K562 (cell line): Measurements from ENCODE around the gene ANKH. TPM values are rescaled to one million over a fixed set of nuclear protein-coding genes. Genes with fewer than 3 reads are reported as not detected.

ENCODE experiments used
- ATAC-seq: fragments of 200-7000 bp; cut with Tn5 transposase; 3 replicates; pipeline ENCODE4 v1.9.1; 2020; ENCODE audit warnings: moderate library complexity
- BruUV-seq: library from RNA; stranded (reverse); fragments of 400-500 nt; replicated peaks from 2 replicates; lab custom pipeline; 2021; lab: Mats Ljungman, UMichigan
- CTCF ChIA-PET: fragments of 300-600 bp; formaldehyde crosslinking; extraction: SDS; loops from one replicate; lab custom pipeline; 2021; ENCODE audit warnings: low intra/inter-chr PET ratio; lab: Yijun Ruan, JAX
- POLR2A ChIA-PET: fragments of 300-600, 350-650 bp; sonication (Branson Sonifier 250); formaldehyde crosslinking; extraction: SDS; loops from one replicate; lab custom pipeline; 2021; ENCODE audit warnings: antibody characterized with exemption, inconsistent platforms; lab: Yijun Ruan, JAX
- DNase-seq, 4 experiments: peaks; one replicate each; pipeline versions ENCODE4 v3.0.0 to v3.0.0-alpha.2; 2011 to 2018; ENCODE audit warnings: low spot score in 3 of 4, mixed read lengths in 3 of 4; ENCODE audit errors: extremely low read depth in 1 of 4
- FAIRE-seq: peaks from 2 replicates; lab custom pipeline; 2011; peaks lifted over from hg19 to GRCh38; lab: Jason Lieb, UNC
- H2AFZ ChIP-seq: 2 replicates; pipeline ENCODE4 v1.6.0; 2011; ENCODE audit warnings: low read depth, low read length, control low read depth, inconsistent platforms
- H3K27ac ChIP-seq: fragments of 200-600 bp; 3 replicates; pipeline ENCODE4 v1.8.0; 2011; ENCODE audit warnings: low read depth, mild to moderate bottlenecking, control low read depth, inconsistent platforms, low read length, moderate library complexity, mixed read lengths; ENCODE audit errors: extremely low read depth
- H3K27me3 ChIP-seq, 2 experiments: fragments of 300-600 bp in 1 of 2; 2 replicates in 1 of 2; 3 replicates in 1 of 2; pipeline versions ENCODE4 v1.6.0 to v1.8.0; 2011; ENCODE audit warnings: inconsistent platforms in 2 of 2, low read length in 2 of 2, mild to moderate bottlenecking in 1 of 2, mixed read lengths in 1 of 2, moderate library complexity in 1 of 2; ENCODE audit not compliant: control insufficient read depth in 2 of 2, insufficient read depth in 2 of 2
- H3K36me3 ChIP-seq: fragments of 300-600 bp; 3 replicates; pipeline ENCODE4 v1.8.0; 2011; ENCODE audit warnings: mild to moderate bottlenecking, low read length, inconsistent platforms; ENCODE audit not compliant: control insufficient read depth, insufficient read depth
- H3K4me1 ChIP-seq, 2 experiments: fragments of 200-600 bp in 1 of 2; replicated peaks in 1 of 2; 2 replicates in 1 of 2; 3 replicates in 1 of 2; pipeline versions ENCODE4 v1.5.1 to v1.8.0; 2011; ENCODE audit warnings: inconsistent platforms in 2 of 2, low read length in 2 of 2, mild to moderate bottlenecking in 1 of 2, mixed read lengths in 1 of 2, moderate library complexity in 1 of 2; ENCODE audit not compliant: control insufficient read depth in 2 of 2, insufficient read depth in 2 of 2
- H3K4me2 ChIP-seq: 2 replicates; pipeline ENCODE4 v1.6.1; 2011; ENCODE audit warnings: low read length, control low read depth, inconsistent platforms, mixed read lengths; ENCODE audit not compliant: insufficient read depth
- H3K4me3 ChIP-seq: fragments of 200-600 bp; sonication (generic), shearing (Covaris generic); 2 replicates; pipeline ENCODE4 v1.5.1; 2016; ENCODE audit warnings: control low read depth, inconsistent platforms
- H3K79me2 ChIP-seq: fragments of 200-600 bp; 3 replicates; pipeline ENCODE4 v1.8.0; 2011; ENCODE audit warnings: low read length, inconsistent platforms; ENCODE audit not compliant: control insufficient read depth, insufficient read depth
- H3K9ac ChIP-seq, 2 experiments: 2 replicates each; pipeline versions ENCODE4 v1.6.0 to v1.6.1; 2011; ENCODE audit warnings: low read depth in 2 of 2, low read length in 2 of 2, control low read depth in 1 of 2, inconsistent platforms in 1 of 2, mild to moderate bottlenecking in 1 of 2, mixed read lengths in 1 of 2; ENCODE audit not compliant: insufficient read depth in 1 of 2
- H3K9me1 ChIP-seq: one replicate; pipeline ENCODE4 v1.6.0; 2011; ENCODE audit warnings: inconsistent platforms, mild to moderate bottlenecking, low read length, moderate library complexity; ENCODE audit not compliant: control insufficient read depth, insufficient read depth
- H3K9me3 ChIP-seq: replicated peaks from 2 replicates; pipeline ENCODE4 v1.5.1; 2011; ENCODE audit warnings: low read depth, low read length, inconsistent platforms; ENCODE audit not compliant: control insufficient read depth, insufficient read depth
- H4K20me1 ChIP-seq: replicated peaks from 2 replicates; pipeline ENCODE4 v1.6.1; 2011; ENCODE audit warnings: low read length, inconsistent platforms, mixed read lengths; ENCODE audit not compliant: control insufficient read depth, insufficient read depth
- ATF7 ChIP-seq: fragments of 450-650 bp; IDR thresholded peaks from 2 replicates; pipeline ENCODE4 v1.7.1; 2014; ENCODE audit warnings: mild to moderate bottlenecking, moderate library complexity
- BCOR ChIP-seq: fragments of 450-650 bp; IDR thresholded peaks from 2 replicates; pipeline ENCODE4 v1.6.1; 2016
- CCNT2 ChIP-seq: IDR thresholded peaks from 2 replicates; pipeline ENCODE4 v1.6.1; 2011; ENCODE audit warnings: borderline replicate concordance, low read depth, mild to moderate bottlenecking, moderate library complexity, mixed read lengths, low read length; ENCODE audit not compliant: insufficient read length; ENCODE audit errors: extremely low read depth
- MEF2A ChIP-seq: IDR thresholded peaks from 2 replicates; pipeline ENCODE4 v1.6.1; 2011; ENCODE audit warnings: low read depth, mild to moderate bottlenecking, low read length, moderate library complexity; ENCODE audit not compliant: control insufficient read depth
- NBN ChIP-seq: fragments of 450-650 bp; IDR thresholded peaks from 2 replicates; pipeline ENCODE4 v1.6.1; 2016; ENCODE audit warnings: low read depth, mild to moderate bottlenecking
- NFE2 ChIP-seq: IDR thresholded peaks from 2 replicates; pipeline ENCODE4 v1.6.1; 2014; ENCODE audit warnings: antibody characterized with exemption, low read depth
- NR4A1 ChIP-seq, 2 experiments: fragments of 250-450 bp in 1 of 2; fragments of 450-650 bp in 1 of 2; sonication (Bioruptor Pico) in 1 of 2; IDR thresholded peaks; 2 replicates each; pipeline versions ENCODE4 v1.4.0 to v1.6.1; 2016 to 2020; ENCODE audit warnings: mild to moderate bottlenecking in 2 of 2, missing compliant biosample characterization in 1 of 2, missing genetic modification characterization in 1 of 2, moderate library complexity in 1 of 2
- PURB ChIP-seq: sonication (generic); formaldehyde crosslinking; IDR thresholded peaks from 2 replicates; pipeline ENCODE4 v1.9.0; 2021; ENCODE audit warnings: low read depth, mild to moderate bottlenecking, missing genetic modification reagents
- ZBED1 ChIP-seq: IDR thresholded peaks from 2 replicates; pipeline ENCODE4 v1.6.1; 2014
- ZBTB8A ChIP-seq: fragments of 450-650 bp; IDR thresholded peaks from 2 replicates; pipeline ENCODE4 v1.6.1; 2018; ENCODE audit warnings: mild to moderate bottlenecking, moderate library complexity; ENCODE audit not compliant: partially characterized antibody
- ZNF512 ChIP-seq: IDR thresholded peaks from 2 replicates; pipeline ENCODE4 v1.6.1; 2016; ENCODE audit warnings: missing genetic modification characterization, missing compliant biosample characterization
- WGBS: fragments of 100-300 bp; shearing (Covaris generic); methylation state at CpG from one replicate; pipeline ENCODE4 v1.1.6; 2016; ENCODE audit warnings: low coverage, mixed read lengths; ENCODE audit not compliant: insufficient coverage; ENCODE audit errors: missing lambda C conversion rate; 5-methylcytosine and 5-hydroxymethylcytosine counted together
- in situ Hi-C: fragments of 300-500 bp; cut with MboI; formaldehyde crosslinking; loops from 4 replicates; pipeline ENCODE4 v1.15.0; 2018; ENCODE audit warnings: inconsistent platforms, mixed read lengths
- intact Hi-C: fragments of 100-400 bp; cut with micrococcal nuclease; formaldehyde crosslinking; loops from 2 replicates; pipeline ENCODE4 v1.14.2; 2022
- polyA plus RNA-seq, 8 experiments: library from polyadenylated mRNA; depleted of rRNA in 4 of 8; stranded (reverse) in 5 of 8; unstranded in 3 of 8; fragments of >200 nt; fragmentation: Nextera tagmentation in 2 of 8; fragmentation: Illumina TruSeq in 1 of 8; extraction: Ambion mirVana in 2 of 8; extraction: Trizol in 1 of 8; gene quantifications; 2 replicates each; pipeline versions ENCODE4 v1.2.1 to v1.2.3, GENCODE V29; 2011 to 2014; ENCODE audit warnings: inconsistent platforms in 1 of 8, missing spikeins in 1 of 8
- total RNA-seq, 7 experiments: library from RNA; depleted of rRNA in 6 of 7; stranded (reverse); fragments of >200 nt in 6 of 7; fragmentation: Illumina TruSeq in 2 of 7; extraction: Trizol in 2 of 7; gene quantifications; 2 replicates each; pipeline versions ENCODE4 v1.2.1 to v1.2.3, GENCODE V29; 2011 to 2021; ENCODE audit warnings: low replicate concordance in 1 of 7
- TF ChIP-seq, protein P1 (sequence below): sonication (generic); formaldehyde crosslinking; IDR thresholded peaks from 2 replicates; pipeline ENCODE4 v1.8.0; 2022; ENCODE audit warnings: mild to moderate bottlenecking, missing genetic modification reagents

Gene ANKH
- total and polyA plus RNA-seq, 9 of the 15 experiments (the other 6 are each of a cell fraction or from before 2014, with no cell fraction given): 0.79 to 12.2 (median 4.5) TPM

GRCh38 chr5:14665101-14665822 lies 206.3 kb downstream of the ANKH start (continued):
- TF ChIP-seq MEF2A: no peak
- TF ChIP-seq, all 486 proteins: peak for 10

DNA sequence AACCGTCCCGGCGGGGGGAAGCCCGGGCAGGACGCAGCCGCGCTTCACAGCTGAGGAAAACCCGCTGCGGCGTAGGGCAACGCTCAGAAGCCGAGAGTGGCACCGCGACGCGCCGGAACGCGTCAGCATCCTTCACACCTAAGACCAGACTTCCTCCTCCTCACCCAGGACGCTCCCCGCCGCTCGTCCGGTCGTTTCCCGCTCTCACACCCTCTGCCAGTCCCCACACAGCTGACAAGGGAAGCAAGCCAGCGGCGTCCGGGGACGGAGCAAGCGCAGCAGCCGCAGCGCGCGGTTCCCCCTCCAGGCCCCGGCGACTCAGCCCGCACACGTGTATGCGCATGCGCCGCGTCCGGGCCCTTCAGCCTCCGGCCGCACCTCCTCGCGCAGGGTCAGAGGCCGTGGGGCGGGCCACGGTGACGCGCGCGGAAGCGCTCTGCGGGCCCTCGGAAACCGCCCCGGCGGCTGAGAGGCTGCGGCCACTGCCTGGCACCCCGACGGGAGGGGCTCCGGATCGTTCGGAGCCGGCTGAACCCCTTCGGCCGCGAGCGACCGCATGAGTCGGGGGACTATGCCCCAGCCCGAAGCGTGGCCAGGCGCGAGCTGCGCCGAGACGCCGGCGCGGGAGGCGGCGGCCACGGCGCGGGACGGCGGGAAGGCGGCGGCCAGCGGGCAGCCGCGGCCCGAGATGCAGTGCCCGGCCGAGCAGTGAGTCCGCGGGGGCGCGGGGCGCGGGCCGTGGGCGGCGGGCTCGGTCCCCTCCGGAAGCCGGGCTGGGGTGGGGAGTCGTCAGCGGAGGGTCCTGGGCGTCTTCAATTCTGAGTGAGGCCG lies 207.1 kb downstream of the ANKH start, which contains the start of gene OTULIN:
Gene OTULIN, plus strand, starts transcription at position 449 of the 831 bp plus-strand sequence. Its CDS starts 108 bp downstream, at position 557.
- peak within 1 kb of the TSS; percentile 99 for H2AFZ ChIP-seq
- peaks cover 9% of the 10 kb centered on the region; the same call in 1 of the 2 replicates for H4K20me1 ChIP-seq
- intact Hi-C loops (no loop called here), in situ Hi-C loops (loop anchor here (10.0 kb wide), 1 partner anchor 660 kb away; no protein-coding TSS in a partner anchor)
- peaks cover 60% of the 10 kb centered on the region for H3K79me2 ChIP-seq
- H3K4me3 ChIP-seq: peak within 1 kb of the TSS; percentile 78
- DNase-seq: peak; percentile 95 to 99 (median 98)
- under 1% methylated on average over 89 of the region's 115 CpGs for WGBS
- ATAC-seq: peak; percentile 94
- H3K27me3 ChIP-seq: no peaks in the 10 kb centered on the region
- CTCF ChIA-PET: no interaction called here
- BruUV-seq: no TSS peak
- no peaks in the 10 kb centered on the region for H3K9me1 ChIP-seq
- H3K9me3 ChIP-seq: no peaks in the 10 kb centered on the region
- peak; percentile 37 for FAIRE-seq
- peak within 1 kb of the TSS; percentile 79 for H3K4me2 ChIP-seq
- POLR2A ChIA-PET: interaction anchor here (0.6 to 1.6 kb wide), 2 partner anchors 8 to 13 kb away, joined by 3 to 4 read pairs; no protein-coding TSS in a partner anchor
- H3K4me1 ChIP-seq: peaks cover 14 to 22% of the 10 kb centered on the region in 2 experiments; a peak in 4 of 5 replicates
- H3K9ac ChIP-seq: peak within 1 kb of the TSS; percentile 78 to 97
- H3K27ac ChIP-seq: peak within 1 kb of the TSS; percentile 81
- H3K36me3 ChIP-seq: peaks cover 17% of the 10 kb centered on the region; the same call in 1 of the 3 replicates
- TF ChIP-seq NBN (peak; percentile 81; the same call in 1 of the 2 replicates), ATF7 (peak; percentile 80), ZBED1 (no peak; the same call in 1 of the 2 replicates), NR4A1 (CRISPR knock-in tag; IDR thresholded peaks at IDR 0.05) (no peak), NR4A1 (tag; IDR thresholded peaks at IDR 0.05) (peak; percentile 70; the same call in 1 of the 2 replicates), PURB (CRISPR knock-in tag) (no peak), ZNF512 (tag) (no peak), NFE2 (no peak), CCNT2 (peak; percentile 66), ZBTB8A (no peak), BCOR (no peak; the same call in 1 of the 2 replicates)
- TF ChIP-seq, protein P1, sequence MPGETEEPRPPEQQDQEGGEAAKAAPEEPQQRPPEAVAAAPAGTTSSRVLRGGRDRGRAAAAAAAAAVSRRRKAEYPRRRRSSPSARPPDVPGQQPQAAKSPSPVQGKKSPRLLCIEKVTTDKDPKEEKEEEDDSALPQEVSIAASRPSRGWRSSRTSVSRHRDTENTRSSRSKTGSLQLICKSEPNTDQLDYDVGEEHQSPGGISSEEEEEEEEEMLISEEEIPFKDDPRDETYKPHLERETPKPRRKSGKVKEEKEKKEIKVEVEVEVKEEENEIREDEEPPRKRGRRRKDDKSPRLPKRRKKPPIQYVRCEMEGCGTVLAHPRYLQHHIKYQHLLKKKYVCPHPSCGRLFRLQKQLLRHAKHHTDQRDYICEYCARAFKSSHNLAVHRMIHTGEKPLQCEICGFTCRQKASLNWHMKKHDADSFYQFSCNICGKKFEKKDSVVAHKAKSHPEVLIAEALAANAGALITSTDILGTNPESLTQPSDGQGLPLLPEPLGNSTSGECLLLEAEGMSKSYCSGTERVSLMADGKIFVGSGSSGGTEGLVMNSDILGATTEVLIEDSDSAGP: no peak
